SIG-M5 (cell line): ENCODE results near the gene GATAD2A.

Experiments used
- DNase-seq: peaks from one replicate; lab custom pipeline; 2025; lab: John Stamatoyannopoulos, UW

GATAD2A gene

GRCh38 chr19:19421299-19421696 lies 15.8 kb downstream of the GATAD2A start:
- DNase-seq, result no peak

- DNase-seq, result no peak
Measured at GRCh38 chr19:19422156-19422555, 16.7 kb downstream of the GATAD2A start.

GRCh38 chr19:19423322-19423721 lies 17.8 kb downstream of the GATAD2A start:
- no peak for DNase-seq

DNA sequence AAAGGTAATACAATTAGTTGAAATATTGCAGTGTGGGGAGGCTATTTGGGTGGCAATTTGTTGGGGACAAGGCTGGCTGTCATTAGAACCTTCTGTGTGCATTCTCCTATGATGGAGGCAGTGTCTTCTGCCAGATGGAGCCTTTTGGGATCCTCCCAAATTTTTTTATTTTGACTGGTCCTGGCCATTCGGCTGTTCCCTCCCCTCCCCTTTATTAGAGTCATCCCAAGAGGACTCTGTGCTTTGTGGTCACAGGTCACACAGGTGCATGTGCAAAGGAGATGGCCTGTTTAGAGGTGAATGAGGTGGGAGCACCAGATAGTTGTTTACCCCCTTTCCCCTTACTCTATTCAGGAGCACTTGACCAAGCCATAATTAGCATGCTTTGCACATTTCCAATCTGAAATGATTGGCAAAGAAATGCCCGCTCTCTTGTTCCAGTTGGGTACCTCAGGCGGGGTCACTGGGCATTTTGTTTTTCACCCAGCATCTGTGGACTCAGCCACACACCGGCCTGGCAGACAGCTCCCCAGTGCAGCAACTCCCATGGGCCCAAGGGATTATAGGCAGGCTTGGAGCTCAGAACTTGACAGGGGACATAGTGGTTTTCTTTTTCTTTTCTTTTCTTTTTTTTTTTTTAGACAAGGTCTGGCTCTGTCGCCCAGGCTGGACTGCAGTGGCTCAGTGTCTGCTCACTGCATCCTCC lies 19.8 kb downstream of the GATAD2A start:
- DNase-seq, result no peak

GRCh38 chr19:19426216-19426615 lies 20.7 kb downstream of the GATAD2A start:
- DNase-seq, result no peak

- no peak for DNase-seq
Measured at GRCh38 chr19:19426799-19427198, 21.3 kb downstream of the GATAD2A start.

DNA sequence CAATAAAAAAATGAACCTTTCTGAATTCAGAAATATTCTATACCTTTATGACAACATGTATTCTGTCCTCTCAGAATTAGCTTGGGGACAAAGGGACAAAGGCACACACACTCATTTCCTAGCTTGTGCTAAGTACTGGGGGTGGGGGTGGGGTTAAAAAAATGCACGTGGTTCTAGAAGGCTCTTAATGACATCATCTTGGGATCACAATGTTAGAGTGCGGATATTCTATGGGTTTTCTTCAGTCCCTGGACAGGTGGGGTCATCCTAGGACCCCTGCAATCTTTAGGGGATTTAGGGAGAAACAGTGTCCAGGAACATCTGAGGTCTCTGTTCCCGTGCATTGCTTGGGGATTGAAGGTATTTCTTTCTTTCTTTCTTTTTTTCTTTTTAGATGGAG lies 21.8 kb downstream of the GATAD2A start:
- no peak for DNase-seq

DNA sequence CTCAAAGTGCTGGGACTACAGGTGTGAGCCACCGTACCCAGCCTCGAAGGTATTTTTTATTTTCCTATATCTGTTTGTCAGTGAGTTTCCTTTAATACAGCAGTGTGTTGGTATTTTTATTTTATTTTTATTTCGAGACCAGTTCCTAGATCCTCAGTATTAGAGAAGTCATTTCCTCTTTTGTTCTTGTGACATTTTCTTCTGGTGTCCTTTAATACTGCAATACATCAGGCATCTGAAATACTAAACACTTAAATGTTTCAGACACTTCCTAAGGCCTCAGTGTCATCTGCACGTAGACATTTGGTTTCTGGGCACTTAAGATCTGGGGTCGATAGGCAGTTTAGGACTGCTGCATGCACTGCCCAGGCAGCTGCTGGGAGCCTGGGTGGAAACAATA lies 22.5 kb downstream of the GATAD2A start:
- no peak for DNase-seq

- DNase-seq, result no peak
Measured at GRCh38 chr19:19428746-19429145, 23.3 kb downstream of the GATAD2A start.

GRCh38 chr19:19429361-19429760 lies 23.9 kb downstream of the GATAD2A start:
- no peak for DNase-seq

- no peak for DNase-seq
Measured at GRCh38 chr19:19432732-19433131, 27.3 kb downstream of the GATAD2A start.

GRCh38 chr19:19433666-19434213 lies 28.3 kb downstream of the GATAD2A start:
- no peak for DNase-seq

DNA sequence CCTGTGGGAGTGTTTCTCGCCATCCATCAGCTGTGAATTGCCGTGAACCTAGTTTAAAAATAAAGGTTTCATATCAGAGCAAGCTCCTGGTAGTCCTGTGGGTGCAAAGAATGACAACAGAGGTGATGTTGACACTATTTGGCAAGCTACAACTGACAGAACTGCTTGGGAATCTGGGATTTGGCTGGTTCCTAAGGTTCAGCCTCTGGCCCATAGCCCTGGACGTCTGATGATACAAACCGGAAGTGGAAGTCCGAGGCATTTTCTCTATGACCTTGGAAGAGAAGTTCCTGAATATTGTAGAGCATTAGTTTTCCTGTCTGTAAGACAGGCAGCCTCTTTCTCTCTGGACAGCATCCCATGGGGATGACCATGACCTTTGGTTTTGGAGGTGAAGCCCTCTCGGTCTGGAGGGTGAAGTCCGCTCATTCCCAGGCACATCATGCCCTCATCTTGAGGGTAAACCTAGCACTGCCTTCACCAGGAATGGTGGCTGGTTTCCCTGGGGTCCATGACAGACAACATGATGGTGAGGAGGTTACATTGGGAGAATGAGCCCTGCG lies 29.1 kb downstream of the GATAD2A start:
- no peak for DNase-seq

DNA sequence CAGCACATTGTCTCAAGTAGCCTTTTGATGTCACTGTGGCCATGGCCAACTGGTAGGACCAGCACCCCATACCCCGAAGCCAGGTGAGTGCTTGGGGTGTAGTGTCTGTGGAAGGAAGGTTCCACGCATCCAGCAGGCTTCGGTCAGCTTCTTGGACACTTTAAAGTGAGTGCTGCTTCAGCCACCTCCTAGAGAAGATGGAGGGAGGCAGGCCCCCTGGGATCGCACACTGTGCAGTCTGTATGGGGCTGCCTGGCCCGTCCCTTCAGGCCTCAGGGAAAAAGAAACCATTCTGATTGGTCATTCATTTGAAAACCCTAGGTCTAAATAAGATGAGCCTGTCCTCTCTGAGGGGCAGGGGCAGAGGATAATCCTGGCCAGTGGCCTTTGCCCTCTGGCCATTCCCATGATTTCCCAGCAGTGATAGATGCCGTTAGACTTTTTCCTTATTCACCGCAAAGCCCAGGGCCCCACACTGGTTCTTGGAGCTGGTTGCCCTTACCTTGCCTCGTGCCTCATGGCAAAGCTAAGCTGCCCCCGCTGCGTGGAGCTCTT lies 30.7 kb downstream of the GATAD2A start:
- no peak for DNase-seq

GRCh38 chr19:19438366-19439175 lies 33.1 kb downstream of the GATAD2A start:
- no peak for DNase-seq

DNA sequence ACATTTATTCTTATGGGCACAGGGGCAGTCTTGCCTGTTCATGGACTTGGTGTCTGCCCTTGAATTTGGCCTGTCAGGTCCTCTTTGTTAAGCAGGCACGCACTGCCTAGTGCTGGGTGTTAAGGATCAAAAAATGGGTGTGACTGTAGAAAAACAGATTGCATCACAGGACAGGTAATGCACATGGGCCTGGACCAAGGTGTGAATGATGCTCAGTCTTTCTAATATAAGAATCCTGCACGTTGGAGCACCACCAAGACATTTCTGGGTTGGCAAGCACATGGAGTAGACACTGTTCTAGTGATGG lies 33.7 kb downstream of the GATAD2A start:
- DNase-seq, result no peak

GRCh38 chr19:19443283-19443682 lies 37.8 kb downstream of the GATAD2A start:
- DNase-seq, result no peak

DNA sequence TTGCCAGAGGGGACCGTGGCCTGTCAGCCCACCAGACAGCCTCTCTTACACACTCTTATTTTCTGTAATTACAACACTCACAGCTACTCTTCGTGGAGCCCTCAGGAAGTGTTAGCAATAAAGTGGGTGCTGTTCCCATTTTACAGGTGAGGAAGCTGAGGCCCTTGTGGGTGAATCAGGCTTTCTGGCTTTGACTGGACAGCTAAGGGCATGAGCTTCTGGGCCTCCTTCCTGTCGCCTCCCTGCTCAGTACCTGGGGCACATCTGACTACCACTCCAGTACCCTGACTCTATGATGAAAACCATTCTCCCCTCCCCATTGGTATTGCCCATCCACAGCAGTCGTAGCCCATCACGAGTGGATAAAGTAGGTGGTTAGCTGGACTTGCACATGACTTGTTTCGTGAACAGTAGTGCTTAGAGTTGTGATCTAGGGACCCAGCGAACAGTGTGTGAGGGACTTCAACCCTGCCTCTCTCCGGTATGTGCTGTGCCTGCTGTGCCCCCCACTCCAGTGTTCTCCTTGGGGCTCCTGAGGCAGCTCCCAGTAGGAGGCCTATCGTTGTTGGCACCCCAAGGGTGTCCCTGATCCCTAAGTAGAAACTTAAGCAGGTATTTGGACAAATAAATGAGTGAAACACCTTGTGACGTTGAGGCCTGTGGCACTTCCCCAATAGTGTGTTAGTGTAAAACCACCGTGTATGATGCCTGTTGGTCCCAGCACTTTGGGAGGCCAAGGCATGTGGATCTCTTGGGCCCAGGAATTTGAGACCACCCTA lies 38.6 kb downstream of the GATAD2A start:
- DNase-seq, result no peak

- DNase-seq, result no peak
Measured at GRCh38 chr19:19444681-19445155, 39.2 kb downstream of the GATAD2A start.

GRCh38 chr19:19445288-19445687 lies 39.8 kb downstream of the GATAD2A start:
- DNase-seq, result no peak

DNA sequence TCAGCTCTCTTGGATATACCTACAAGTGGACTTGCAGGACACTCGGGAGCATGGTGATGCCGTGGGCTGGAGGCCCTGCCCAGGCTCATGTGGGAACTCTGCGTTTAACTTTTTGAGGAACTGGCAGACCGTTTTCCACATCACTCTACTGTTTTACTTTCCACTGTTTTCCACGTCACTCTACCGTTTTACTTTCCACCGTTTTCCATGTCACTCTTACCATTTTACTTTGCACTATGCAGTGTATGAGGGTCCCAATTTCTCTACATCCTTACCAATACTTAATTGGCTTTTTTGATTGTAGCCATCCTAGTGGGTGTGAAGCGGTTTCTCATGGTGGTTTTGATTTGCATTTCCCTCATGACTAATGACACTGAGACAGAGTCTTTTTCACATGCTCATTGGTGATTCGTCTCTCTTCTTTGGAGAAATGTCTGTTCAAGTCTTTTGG lies 40.5 kb downstream of the GATAD2A start:
- DNase-seq, result no peak
